Measurements from ENCODE around the gene MAGOHB. TPM values are rescaled to one million over a fixed set of nuclear protein-coding genes. Genes with fewer than 3 reads are reported as not detected.

Gene MAGOHB
- total RNA-seq, 1 experiment from 2014 or later = 36.8 TPM

DNA sequence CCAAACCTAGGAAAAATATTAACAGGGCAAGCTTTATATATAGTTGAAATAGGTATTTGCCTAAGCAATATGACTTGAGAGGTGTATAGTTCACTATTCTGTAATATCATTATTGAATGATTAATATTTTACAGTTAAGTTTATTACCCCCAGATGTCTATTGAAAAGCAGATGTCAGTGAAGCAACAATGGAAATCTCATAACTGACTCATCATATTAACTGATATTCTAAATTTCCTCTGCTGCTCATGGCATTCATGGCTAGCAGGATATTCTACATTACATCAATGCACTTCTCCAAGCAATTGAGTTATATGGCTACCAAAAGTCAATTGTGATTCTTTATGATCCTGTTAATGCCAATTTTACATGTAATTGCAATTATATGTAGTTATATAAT, 9.7 kb upstream of the MAGOHB start:
- Histone ChIP-seq H3K27ac (ENCODE audit: low read length) (no peak overlapping the region), H3K4me1 (ENCODE audit: insufficient read depth, low read length) (peaks cover 17% of the 10 kb centered on the region), H3K4me3 (ENCODE audit: low read length) (no peak overlapping the region), H3F3A (ENCODE audit: low read length, unreplicated experiment) (no peaks in the 10 kb centered on the region), H4K20me1 (ENCODE audit: low read length) (no peaks in the 10 kb centered on the region), H3K9me3 (ENCODE audit: low read length) (no peaks in the 10 kb centered on the region), H3K27me3 (ENCODE audit: low read length) (no peaks in the 10 kb centered on the region), H3K9me2 (replicated peaks; ENCODE audit: low read length) (no peaks in the 10 kb centered on the region), H2AFZ (ENCODE audit: low read length) (no peak overlapping the region), H3K9ac (ENCODE audit: low read length) (no peak overlapping the region), H3K79me2 (ENCODE audit: low read length) (no peaks in the 10 kb centered on the region), H3K4me2 (ENCODE audit: low read length) (no peak overlapping the region), H3K36me3 (ENCODE audit: low read depth, low read length) (0 out of 2 replicates have a peak, but pooled peaks cover 4% of the 10 kb centered on the region)
- no TSS peak for BruUV-seq (replicated peaks)
- ChIA-PET CTCF (no interaction called here), POLR2A (ENCODE audit: unreplicated experiment) (no interaction called here)
- DNase-seq = peak; percentile 24
- intact Hi-C loops (cut with micrococcal nuclease) = no loop called here
- ATAC-seq = peak; percentile 21; the same call in 1 of the 2 replicates
- TF ChIP-seq, protein P1, sequence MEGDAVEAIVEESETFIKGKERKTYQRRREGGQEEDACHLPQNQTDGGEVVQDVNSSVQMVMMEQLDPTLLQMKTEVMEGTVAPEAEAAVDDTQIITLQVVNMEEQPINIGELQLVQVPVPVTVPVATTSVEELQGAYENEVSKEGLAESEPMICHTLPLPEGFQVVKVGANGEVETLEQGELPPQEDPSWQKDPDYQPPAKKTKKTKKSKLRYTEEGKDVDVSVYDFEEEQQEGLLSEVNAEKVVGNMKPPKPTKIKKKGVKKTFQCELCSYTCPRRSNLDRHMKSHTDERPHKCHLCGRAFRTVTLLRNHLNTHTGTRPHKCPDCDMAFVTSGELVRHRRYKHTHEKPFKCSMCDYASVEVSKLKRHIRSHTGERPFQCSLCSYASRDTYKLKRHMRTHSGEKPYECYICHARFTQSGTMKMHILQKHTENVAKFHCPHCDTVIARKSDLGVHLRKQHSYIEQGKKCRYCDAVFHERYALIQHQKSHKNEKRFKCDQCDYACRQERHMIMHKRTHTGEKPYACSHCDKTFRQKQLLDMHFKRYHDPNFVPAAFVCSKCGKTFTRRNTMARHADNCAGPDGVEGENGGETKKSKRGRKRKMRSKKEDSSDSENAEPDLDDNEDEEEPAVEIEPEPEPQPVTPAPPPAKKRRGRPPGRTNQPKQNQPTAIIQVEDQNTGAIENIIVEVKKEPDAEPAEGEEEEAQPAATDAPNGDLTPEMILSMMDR (conservative IDR thresholded peaks at IDR 0.05; ENCODE audit: low read depth, low read length) = no peak
- no peak for TF ChIP-seq EZH2 (IDR thresholded peaks at IDR 0.05; ENCODE audit: low read length, unreplicated experiment)
- no peak for TF ChIP-seq EZH2phosphoT487 (IDR thresholded peaks at IDR 0.05; ENCODE audit: borderline replicate concordance, low read length)

GRCh38 chr12:10621278-10621677, 7.9 kb upstream of the MAGOHB start:
- Histone ChIP-seq H3K9ac (ENCODE audit: low read length) (no peak overlapping the region), H3K27ac (ENCODE audit: low read length) (no peak overlapping the region), H3K4me1 (ENCODE audit: insufficient read depth, low read length) (peaks cover 34% of the 10 kb centered on the region), H2AFZ (ENCODE audit: low read length) (no peak overlapping the region), H3K9me3 (ENCODE audit: low read length) (no peaks in the 10 kb centered on the region), H4K20me1 (ENCODE audit: low read length) (no peaks in the 10 kb centered on the region), H3K4me3 (ENCODE audit: low read length) (no peak overlapping the region), H3F3A (ENCODE audit: low read length, unreplicated experiment) (no peaks in the 10 kb centered on the region), H3K9me2 (replicated peaks; ENCODE audit: low read length) (no peaks in the 10 kb centered on the region), H3K27me3 (ENCODE audit: low read length) (no peaks in the 10 kb centered on the region), H3K79me2 (ENCODE audit: low read length) (no peaks in the 10 kb centered on the region), H3K36me3 (ENCODE audit: low read depth, low read length) (0 out of 2 replicates have a peak, but pooled peaks cover 4% of the 10 kb centered on the region), H3K4me2 (ENCODE audit: low read length) (no peak overlapping the region)
- ChIA-PET POLR2A (ENCODE audit: unreplicated experiment) (no interaction called here), CTCF (no interaction called here)
- DNase-seq (no peak), ATAC-seq (no peak)
- TF ChIP-seq EZH2 (IDR thresholded peaks at IDR 0.05; ENCODE audit: low read length, unreplicated experiment) (no peak), EZH2phosphoT487 (IDR thresholded peaks at IDR 0.05; ENCODE audit: borderline replicate concordance, low read length) (no peak)
- TF ChIP-seq, protein P1 (conservative IDR thresholded peaks at IDR 0.05; ENCODE audit: low read depth, low read length) = no peak
- BruUV-seq (replicated peaks) = no TSS peak
- intact Hi-C loops (cut with micrococcal nuclease) = no loop called here

DNA sequence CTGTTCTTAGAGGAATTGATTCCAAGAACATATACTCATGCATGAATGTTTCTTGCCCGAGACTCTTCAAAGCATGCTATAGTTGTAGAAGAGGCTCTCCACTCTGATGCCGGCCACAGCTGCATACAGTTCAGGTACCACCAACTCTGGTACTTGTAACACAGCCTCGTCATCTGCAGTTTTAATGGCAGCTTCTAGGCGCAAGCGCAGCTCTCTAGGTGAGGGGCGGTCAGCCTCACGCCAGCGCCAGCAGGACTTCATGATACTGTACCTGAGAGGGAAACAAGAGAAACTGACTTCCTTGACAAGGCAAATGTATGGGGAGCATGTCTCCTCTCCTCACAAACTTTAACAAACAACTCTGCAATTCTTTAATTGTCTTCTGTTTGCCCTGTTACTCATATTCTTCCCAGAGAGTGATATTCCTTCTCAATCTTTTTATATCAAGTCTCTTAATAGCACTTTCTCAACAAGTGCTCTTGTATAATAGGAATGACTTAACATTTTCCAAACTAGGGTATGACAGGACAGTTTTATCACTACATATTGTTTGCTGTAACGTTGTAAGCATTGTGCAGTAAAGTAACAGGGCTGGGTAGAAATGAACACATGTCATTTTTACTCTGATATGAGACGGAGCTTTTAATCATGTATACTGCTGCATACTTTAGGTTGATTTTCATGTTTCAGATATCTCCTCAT, 6.8 kb upstream of the MAGOHB start:
- Histone ChIP-seq H3K9ac (ENCODE audit: low read length) (no peak overlapping the region), H3K4me2 (ENCODE audit: low read length) (no peak overlapping the region), H2AFZ (ENCODE audit: low read length) (no peak overlapping the region), H3K9me3 (ENCODE audit: low read length) (no peaks in the 10 kb centered on the region), H3K27me3 (ENCODE audit: low read length) (no peaks in the 10 kb centered on the region), H4K20me1 (ENCODE audit: low read length) (no peaks in the 10 kb centered on the region), H3K36me3 (ENCODE audit: low read depth, low read length) (0 out of 2 replicates have a peak, but pooled peaks cover 4% of the 10 kb centered on the region), H3K79me2 (ENCODE audit: low read length) (no peaks in the 10 kb centered on the region), H3F3A (ENCODE audit: low read length, unreplicated experiment) (no peaks in the 10 kb centered on the region), H3K4me1 (ENCODE audit: insufficient read depth, low read length) (peaks cover 40% of the 10 kb centered on the region), H3K4me3 (ENCODE audit: low read length) (no peak overlapping the region), H3K9me2 (replicated peaks; ENCODE audit: low read length) (no peaks in the 10 kb centered on the region), H3K27ac (ENCODE audit: low read length) (no peak overlapping the region)
- intact Hi-C loops (cut with micrococcal nuclease) = no loop called here
- ChIA-PET CTCF (no interaction called here), POLR2A (ENCODE audit: unreplicated experiment) (no interaction called here)
- BruUV-seq (replicated peaks) = no TSS peak
- TF ChIP-seq, protein P1 (conservative IDR thresholded peaks at IDR 0.05; ENCODE audit: low read depth, low read length) = no peak
- no peak for TF ChIP-seq EZH2phosphoT487 (IDR thresholded peaks at IDR 0.05; ENCODE audit: borderline replicate concordance, low read length)
- no peak for TF ChIP-seq EZH2 (IDR thresholded peaks at IDR 0.05; ENCODE audit: low read length, unreplicated experiment)
- ATAC-seq (no peak), DNase-seq (no peak)
